NB4 (cell line): Measurements from ENCODE around the gene GALK1.

ENCODE experiments used
- MYC ChIP-seq: IDR thresholded peaks from 2 replicates; pipeline ENCODE4 v1.6.1; 2011; ENCODE audit warnings: low read depth, low read length
- POLR2A ChIP-seq: IDR thresholded peaks from 2 replicates; pipeline ENCODE4 v1.6.1; 2011; ENCODE audit warnings: mild to moderate bottlenecking; ENCODE audit not compliant: insufficient read length; ENCODE audit errors: extremely low read depth
- TF ChIP-seq, protein P1 (sequence below): IDR thresholded peaks from one replicate; pipeline ENCODE4 v1.5.1; 2012; ENCODE audit warnings: low read depth, low read length
- TF ChIP-seq, protein P2 (sequence below): IDR thresholded peaks from 2 replicates; pipeline ENCODE4 v1.6.1; 2011; ENCODE audit warnings: low read depth, low read length

DNA sequence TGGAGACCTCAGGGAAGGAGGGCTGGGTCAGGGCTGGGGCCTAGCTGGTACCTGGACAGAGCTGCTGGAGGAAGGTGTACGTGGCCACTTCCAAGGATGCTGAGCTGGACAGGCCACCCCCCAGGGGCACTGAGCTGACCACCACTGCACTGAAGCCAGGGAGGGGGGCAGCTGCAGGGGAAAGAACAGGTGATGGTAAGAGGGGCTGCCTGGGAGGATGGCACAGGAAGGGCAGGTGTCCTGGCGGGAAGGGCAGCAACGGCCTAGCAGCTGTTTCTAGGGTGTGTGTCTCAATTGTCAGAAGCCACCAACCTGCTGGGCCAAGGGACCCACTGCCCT is 1.8 kb downstream of the GALK1 start:
- TF ChIP-seq POLR2A (no peak), MYC (no peak)
- TF ChIP-seq, protein P1, sequence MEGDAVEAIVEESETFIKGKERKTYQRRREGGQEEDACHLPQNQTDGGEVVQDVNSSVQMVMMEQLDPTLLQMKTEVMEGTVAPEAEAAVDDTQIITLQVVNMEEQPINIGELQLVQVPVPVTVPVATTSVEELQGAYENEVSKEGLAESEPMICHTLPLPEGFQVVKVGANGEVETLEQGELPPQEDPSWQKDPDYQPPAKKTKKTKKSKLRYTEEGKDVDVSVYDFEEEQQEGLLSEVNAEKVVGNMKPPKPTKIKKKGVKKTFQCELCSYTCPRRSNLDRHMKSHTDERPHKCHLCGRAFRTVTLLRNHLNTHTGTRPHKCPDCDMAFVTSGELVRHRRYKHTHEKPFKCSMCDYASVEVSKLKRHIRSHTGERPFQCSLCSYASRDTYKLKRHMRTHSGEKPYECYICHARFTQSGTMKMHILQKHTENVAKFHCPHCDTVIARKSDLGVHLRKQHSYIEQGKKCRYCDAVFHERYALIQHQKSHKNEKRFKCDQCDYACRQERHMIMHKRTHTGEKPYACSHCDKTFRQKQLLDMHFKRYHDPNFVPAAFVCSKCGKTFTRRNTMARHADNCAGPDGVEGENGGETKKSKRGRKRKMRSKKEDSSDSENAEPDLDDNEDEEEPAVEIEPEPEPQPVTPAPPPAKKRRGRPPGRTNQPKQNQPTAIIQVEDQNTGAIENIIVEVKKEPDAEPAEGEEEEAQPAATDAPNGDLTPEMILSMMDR: no peak
- TF ChIP-seq, protein P2, sequence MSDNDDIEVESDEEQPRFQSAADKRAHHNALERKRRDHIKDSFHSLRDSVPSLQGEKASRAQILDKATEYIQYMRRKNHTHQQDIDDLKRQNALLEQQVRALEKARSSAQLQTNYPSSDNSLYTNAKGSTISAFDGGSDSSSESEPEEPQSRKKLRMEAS: no peak
